ENCODE results near the gene P2RX1. TPM values are rescaled to one million over a fixed set of nuclear protein-coding genes. Genes with fewer than 3 reads are reported as not detected.

The P2RX1 gene
- total and polyA plus RNA-seq, 2 experiments from 2014 or later: 0.31 to 2.2 TPM

DNA sequence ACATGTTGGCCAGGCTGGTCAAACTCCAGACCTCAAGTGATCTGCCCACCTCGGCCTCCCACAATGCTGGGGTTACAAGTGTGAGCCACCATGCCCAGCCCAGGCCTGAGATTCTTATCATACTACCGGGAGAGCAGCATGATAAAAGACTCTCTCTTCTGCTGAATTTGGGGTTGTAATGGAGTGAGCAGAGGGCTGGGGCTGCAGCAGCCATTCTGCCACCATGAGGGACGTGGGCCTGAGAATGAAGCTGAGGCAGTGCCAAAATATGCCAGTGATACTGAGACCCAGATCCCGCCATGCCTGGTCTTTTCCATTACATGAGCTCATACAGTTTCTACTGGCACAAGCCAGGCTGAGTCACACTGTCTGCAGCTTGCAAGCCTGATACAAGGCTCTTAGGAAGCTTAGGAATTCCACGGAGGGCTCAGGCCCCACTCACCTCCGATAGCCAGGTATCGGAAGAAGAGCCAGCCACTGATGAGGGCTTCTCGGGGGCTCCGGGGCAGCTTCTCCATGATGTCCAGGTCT is 19.6 kb upstream of the P2RX1 start (continued):
- TF ChIP-seq, protein P1, sequence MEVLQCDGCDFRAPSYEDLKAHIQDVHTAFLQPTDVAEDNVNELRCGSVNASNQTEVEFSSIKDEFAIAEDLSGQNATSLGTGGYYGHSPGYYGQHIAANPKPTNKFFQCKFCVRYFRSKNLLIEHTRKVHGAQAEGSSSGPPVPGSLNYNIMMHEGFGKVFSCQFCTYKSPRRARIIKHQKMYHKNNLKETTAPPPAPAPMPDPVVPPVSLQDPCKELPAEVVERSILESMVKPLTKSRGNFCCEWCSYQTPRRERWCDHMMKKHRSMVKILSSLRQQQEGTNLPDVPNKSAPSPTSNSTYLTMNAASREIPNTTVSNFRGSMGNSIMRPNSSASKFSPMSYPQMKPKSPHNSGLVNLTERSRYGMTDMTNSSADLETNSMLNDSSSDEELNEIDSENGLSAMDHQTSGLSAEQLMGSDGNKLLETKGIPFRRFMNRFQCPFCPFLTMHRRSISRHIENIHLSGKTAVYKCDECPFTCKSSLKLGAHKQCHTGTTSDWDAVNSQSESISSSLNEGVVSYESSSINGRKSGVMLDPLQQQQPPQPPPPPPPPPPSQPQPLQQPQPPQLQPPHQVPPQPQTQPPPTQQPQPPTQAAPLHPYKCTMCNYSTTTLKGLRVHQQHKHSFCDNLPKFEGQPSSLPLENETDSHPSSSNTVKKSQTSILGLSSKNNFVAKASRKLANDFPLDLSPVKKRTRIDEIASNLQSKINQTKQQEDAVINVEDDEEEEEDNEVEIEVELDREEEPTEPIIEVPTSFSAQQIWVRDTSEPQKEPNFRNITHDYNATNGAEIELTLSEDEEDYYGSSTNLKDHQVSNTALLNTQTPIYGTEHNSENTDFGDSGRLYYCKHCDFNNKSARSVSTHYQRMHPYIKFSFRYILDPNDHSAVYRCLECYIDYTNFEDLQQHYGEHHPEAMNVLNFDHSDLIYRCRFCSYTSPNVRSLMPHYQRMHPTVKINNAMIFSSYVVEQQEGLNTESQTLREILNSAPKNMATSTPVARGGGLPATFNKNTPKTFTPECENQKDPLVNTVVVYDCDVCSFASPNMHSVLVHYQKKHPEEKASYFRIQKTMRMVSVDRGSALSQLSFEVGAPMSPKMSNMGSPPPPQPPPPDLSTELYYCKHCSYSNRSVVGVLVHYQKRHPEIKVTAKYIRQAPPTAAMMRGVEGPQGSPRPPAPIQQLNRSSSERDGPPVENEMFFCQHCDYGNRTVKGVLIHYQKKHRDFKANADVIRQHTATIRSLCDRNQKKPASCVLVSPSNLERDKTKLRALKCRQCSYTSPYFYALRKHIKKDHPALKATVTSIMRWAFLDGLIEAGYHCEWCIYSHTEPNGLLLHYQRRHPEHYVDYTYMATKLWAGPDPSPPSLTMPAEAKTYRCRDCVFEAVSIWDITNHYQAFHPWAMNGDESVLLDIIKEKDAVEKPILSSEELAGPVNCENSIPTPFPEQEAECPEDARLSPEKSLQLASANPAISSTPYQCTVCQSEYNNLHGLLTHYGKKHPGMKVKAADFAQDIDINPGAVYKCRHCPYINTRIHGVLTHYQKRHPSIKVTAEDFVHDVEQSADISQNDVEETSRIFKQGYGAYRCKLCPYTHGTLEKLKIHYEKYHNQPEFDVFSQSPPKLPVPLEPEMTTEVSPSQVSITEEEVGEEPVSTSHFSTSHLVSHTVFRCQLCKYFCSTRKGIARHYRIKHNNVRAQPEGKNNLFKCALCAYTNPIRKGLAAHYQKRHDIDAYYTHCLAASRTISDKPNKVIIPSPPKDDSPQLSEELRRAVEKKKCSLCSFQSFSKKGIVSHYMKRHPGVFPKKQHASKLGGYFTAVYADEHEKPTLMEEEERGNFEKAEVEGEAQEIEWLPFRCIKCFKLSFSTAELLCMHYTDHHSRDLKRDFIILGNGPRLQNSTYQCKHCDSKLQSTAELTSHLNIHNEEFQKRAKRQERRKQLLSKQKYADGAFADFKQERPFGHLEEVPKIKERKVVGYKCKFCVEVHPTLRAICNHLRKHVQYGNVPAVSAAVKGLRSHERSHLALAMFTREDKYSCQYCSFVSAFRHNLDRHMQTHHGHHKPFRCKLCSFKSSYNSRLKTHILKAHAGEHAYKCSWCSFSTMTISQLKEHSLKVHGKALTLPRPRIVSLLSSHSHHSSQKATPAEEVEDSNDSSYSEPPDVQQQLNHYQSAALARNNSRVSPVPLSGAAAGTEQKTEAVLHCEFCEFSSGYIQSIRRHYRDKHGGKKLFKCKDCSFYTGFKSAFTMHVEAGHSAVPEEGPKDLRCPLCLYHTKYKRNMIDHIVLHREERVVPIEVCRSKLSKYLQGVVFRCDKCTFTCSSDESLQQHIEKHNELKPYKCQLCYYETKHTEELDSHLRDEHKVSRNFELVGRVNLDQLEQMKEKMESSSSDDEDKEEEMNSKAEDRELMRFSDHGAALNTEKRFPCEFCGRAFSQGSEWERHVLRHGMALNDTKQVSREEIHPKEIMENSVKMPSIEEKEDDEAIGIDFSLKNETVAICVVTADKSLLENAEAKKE (CRISPR knock-in tag; IDR thresholded peaks at IDR 0.05): no peak
- TF ChIP-seq, protein P2, sequence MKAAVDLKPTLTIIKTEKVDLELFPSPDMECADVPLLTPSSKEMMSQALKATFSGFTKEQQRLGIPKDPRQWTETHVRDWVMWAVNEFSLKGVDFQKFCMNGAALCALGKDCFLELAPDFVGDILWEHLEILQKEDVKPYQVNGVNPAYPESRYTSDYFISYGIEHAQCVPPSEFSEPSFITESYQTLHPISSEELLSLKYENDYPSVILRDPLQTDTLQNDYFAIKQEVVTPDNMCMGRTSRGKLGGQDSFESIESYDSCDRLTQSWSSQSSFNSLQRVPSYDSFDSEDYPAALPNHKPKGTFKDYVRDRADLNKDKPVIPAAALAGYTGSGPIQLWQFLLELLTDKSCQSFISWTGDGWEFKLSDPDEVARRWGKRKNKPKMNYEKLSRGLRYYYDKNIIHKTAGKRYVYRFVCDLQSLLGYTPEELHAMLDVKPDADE (IDR thresholded peaks at IDR 0.05): no peak

DNA sequence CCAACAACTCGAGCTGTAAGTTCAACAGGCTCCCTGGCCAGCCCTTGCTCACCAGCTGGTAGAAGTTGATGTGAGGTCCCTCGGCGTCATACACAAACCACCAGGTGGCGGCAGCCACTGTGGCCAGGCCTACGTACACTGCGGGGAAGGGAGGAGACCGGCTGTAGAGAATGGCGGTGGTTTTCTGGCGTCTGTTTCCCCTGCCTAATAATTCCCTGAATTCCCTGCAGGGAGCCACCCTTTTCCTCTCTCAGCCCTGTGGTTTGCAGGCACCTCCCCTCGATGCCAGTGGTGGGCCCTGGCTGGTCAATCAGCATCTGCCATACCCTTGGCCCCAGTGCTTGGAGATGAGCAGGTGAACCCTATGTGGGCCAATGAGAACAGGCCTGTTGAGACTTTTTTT is 18.9 kb upstream of the P2RX1 start:
- H3K4me3 ChIP-seq: no peak overlapping the region
- no peak overlapping the region for H2AFZ ChIP-seq
- H3K4me2 ChIP-seq: no peak overlapping the region
- ATAC-seq (peak; percentile 99), DNase-seq (ENCODE audit: low spot score) (peak; percentile 93)
- no peaks in the 10 kb centered on the region for H3K9me3 Mint-ChIP-seq
- H3K27me3 ChIP-seq (ENCODE audit: insufficient read depth): no peaks in the 10 kb centered on the region
- peak overlapping the region; percentile 56; the same call in 1 of the 2 replicates for H3K27ac ChIP-seq (ENCODE audit: low read depth)
- no peak overlapping the region for H3K4me3 Mint-ChIP-seq
- no peaks in the 10 kb centered on the region for H3F3A ChIP-seq (replicated peaks; ENCODE audit: low read depth)
- no peaks in the 10 kb centered on the region for H3K79me2 ChIP-seq (replicated peaks; ENCODE audit: insufficient read depth)
- no peaks in the 10 kb centered on the region for H3K36me3 ChIP-seq (ENCODE audit: insufficient read depth)
- H3K27me3 Mint-ChIP-seq (ENCODE audit: insufficient read depth, low read depth, poor library complexity): peaks cover 5% of the 10 kb centered on the region
- H3K4me1 ChIP-seq (ENCODE audit: insufficient read depth): no peaks in the 10 kb centered on the region
- peaks cover 20% of the 10 kb centered on the region for H3K36me3 Mint-ChIP-seq (ENCODE audit: low read depth)
- H3K27ac Mint-ChIP-seq: no peak overlapping the region
- no peaks in the 10 kb centered on the region for H3K9me2 ChIP-seq (ENCODE audit: insufficient read depth)
- H4K20me1 ChIP-seq (replicated peaks; ENCODE audit: insufficient read depth): no peaks in the 10 kb centered on the region
- no peaks in the 10 kb centered on the region for H3K4me1 Mint-ChIP-seq
- TF ChIP-seq CREB1 (CRISPR knock-in tag; IDR thresholded peaks at IDR 0.05; ENCODE audit: low read depth) (peak; percentile 44), ZNF331 (CRISPR knock-in tag; IDR thresholded peaks at IDR 0.05; ENCODE audit: low read depth) (no peak), ZNF114 (CRISPR knock-in tag; IDR thresholded peaks at IDR 0.05) (no peak), POLR2AphosphoS5 (IDR thresholded peaks at IDR 0.05; ENCODE audit: low read depth) (no peak)
- TF ChIP-seq, protein P3, sequence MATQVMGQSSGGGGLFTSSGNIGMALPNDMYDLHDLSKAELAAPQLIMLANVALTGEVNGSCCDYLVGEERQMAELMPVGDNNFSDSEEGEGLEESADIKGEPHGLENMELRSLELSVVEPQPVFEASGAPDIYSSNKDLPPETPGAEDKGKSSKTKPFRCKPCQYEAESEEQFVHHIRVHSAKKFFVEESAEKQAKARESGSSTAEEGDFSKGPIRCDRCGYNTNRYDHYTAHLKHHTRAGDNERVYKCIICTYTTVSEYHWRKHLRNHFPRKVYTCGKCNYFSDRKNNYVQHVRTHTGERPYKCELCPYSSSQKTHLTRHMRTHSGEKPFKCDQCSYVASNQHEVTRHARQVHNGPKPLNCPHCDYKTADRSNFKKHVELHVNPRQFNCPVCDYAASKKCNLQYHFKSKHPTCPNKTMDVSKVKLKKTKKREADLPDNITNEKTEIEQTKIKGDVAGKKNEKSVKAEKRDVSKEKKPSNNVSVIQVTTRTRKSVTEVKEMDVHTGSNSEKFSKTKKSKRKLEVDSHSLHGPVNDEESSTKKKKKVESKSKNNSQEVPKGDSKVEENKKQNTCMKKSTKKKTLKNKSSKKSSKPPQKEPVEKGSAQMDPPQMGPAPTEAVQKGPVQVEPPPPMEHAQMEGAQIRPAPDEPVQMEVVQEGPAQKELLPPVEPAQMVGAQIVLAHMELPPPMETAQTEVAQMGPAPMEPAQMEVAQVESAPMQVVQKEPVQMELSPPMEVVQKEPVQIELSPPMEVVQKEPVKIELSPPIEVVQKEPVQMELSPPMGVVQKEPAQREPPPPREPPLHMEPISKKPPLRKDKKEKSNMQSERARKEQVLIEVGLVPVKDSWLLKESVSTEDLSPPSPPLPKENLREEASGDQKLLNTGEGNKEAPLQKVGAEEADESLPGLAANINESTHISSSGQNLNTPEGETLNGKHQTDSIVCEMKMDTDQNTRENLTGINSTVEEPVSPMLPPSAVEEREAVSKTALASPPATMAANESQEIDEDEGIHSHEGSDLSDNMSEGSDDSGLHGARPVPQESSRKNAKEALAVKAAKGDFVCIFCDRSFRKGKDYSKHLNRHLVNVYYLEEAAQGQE (IDR thresholded peaks at IDR 0.05; ENCODE audit: unreplicated experiment): no peak
- TF ChIP-seq, protein P4, sequence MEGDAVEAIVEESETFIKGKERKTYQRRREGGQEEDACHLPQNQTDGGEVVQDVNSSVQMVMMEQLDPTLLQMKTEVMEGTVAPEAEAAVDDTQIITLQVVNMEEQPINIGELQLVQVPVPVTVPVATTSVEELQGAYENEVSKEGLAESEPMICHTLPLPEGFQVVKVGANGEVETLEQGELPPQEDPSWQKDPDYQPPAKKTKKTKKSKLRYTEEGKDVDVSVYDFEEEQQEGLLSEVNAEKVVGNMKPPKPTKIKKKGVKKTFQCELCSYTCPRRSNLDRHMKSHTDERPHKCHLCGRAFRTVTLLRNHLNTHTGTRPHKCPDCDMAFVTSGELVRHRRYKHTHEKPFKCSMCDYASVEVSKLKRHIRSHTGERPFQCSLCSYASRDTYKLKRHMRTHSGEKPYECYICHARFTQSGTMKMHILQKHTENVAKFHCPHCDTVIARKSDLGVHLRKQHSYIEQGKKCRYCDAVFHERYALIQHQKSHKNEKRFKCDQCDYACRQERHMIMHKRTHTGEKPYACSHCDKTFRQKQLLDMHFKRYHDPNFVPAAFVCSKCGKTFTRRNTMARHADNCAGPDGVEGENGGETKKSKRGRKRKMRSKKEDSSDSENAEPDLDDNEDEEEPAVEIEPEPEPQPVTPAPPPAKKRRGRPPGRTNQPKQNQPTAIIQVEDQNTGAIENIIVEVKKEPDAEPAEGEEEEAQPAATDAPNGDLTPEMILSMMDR (conservative IDR thresholded peaks at IDR 0.05; ENCODE audit: low read depth in 2 of 2): peak; percentile 84 to 95
